ENCODE measurements around the gene MYO18A.

The MYO18A gene

GRCh38 chr17:29108823-29109476 is 71.2 kb downstream of the MYO18A start:
- H3K4me3 ChIP-seq (ENCODE audit: insufficient read depth, low read depth, low read length), result no peak overlapping the region
- peaks cover 4% of the 10 kb centered on the region for H3K36me3 ChIP-seq (ENCODE audit: control insufficient read depth, insufficient read depth, low read length)
- H3K27ac ChIP-seq (ENCODE audit: insufficient read depth, low read depth, low read length, poor library complexity, severe bottlenecking), result no peak overlapping the region
- peaks cover 7% of the 10 kb centered on the region for H3K4me1 ChIP-seq (ENCODE audit: control insufficient read depth, insufficient read depth, low read length)
- WGBS, 2 experiments, result 94 to 95% methylated on average over 10 of the region's 10 CpGs
- H3K27me3 ChIP-seq (ENCODE audit: control insufficient read depth, insufficient read depth, low read length, poor library complexity, severe bottlenecking), result no peaks in the 10 kb centered on the region
- no peaks in the 10 kb centered on the region for H3K9me3 ChIP-seq (ENCODE audit: control insufficient read depth, low read length)

DNA sequence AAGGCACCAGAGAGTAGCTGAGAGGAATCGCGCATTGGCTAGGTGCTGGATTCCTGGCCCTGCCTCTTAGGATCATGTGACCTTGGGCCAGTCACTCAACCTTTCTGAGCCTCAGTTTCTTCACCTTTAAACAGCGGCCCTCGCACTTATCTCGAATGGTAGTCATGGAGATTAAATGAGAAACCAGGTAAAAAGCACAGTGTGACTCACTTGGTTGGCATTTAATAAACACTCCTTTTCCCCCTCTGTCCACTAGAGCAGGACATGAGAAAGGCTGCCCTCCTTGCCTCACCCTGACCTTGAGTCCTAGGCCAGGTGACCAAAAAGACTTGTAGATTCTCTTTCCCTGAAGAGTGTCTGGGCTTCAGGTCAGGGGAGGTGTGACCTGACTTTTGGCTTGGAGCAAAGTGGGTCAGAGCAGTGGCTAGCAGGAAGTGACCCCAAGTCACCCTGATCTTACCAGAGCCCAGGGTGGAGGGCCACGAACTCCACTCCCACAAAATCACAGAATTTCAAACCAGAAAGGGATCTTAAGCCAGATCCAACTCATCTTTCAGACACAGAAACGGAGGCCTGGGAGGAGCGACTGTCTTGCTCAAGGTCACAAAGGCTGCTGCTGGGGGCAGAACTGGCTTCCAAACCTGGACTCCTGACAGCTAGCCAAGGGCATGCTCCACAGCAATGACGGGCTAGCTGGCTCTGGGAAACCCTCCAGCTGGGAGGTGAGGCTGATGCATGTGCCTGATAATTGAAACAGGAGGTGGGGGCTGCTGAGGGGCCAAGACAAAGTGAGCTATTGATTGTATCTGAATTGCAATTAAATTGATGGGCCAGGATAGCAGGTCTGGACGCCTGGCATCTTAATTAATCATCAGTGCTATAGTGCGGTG is 72.0 kb downstream of the MYO18A start:
- no peaks in the 10 kb centered on the region for H3K9me3 ChIP-seq (ENCODE audit: control insufficient read depth, low read length)
- no peaks in the 10 kb centered on the region for H3K27me3 ChIP-seq (ENCODE audit: control insufficient read depth, insufficient read depth, low read length, poor library complexity, severe bottlenecking)
- H3K4me1 ChIP-seq (ENCODE audit: control insufficient read depth, insufficient read depth, low read length), result peaks cover 7% of the 10 kb centered on the region
- no peak overlapping the region for H3K4me3 ChIP-seq (ENCODE audit: insufficient read depth, low read depth, low read length)
- no peak overlapping the region for H3K27ac ChIP-seq (ENCODE audit: insufficient read depth, low read depth, low read length, poor library complexity, severe bottlenecking)
- peaks cover 4% of the 10 kb centered on the region for H3K36me3 ChIP-seq (ENCODE audit: control insufficient read depth, insufficient read depth, low read length)
- 94% methylated on average over 11 of the region's 11 CpGs for WGBS, 2 experiments

DNA sequence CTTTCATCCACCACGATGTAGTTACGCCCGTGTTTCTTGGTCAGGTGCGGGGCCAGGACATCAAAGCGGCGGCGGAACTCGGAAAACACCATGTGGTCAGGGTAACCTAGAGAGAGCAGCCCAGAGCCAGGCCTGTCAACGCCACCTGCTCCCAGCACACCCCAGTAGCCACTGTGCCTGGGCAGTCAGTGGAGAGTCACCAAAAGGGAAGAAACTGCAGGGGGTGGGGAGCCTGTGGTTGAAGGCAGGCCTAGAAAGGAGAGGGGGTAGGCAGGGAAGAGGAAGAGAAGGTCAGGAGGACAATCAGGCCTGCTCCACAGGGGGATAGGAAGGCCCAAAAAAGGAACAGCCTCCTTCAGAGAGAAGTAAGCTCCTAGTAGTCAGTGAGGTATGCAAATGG is 73.1 kb downstream of the MYO18A start:
- H3K27ac ChIP-seq (ENCODE audit: insufficient read depth, low read depth, low read length, poor library complexity, severe bottlenecking), result no peak overlapping the region
- no peaks in the 10 kb centered on the region for H3K27me3 ChIP-seq (ENCODE audit: control insufficient read depth, insufficient read depth, low read length, poor library complexity, severe bottlenecking)
- no peak overlapping the region for H3K4me3 ChIP-seq (ENCODE audit: insufficient read depth, low read depth, low read length)
- H3K36me3 ChIP-seq (ENCODE audit: control insufficient read depth, insufficient read depth, low read length), result peaks cover 4% of the 10 kb centered on the region
- 87 to 93% methylated on average over 9 of the region's 9 CpGs for WGBS, 2 experiments
- peaks cover 10% of the 10 kb centered on the region for H3K4me1 ChIP-seq (ENCODE audit: control insufficient read depth, insufficient read depth, low read length)
- no peaks in the 10 kb centered on the region for H3K9me3 ChIP-seq (ENCODE audit: control insufficient read depth, low read length)

- no peaks in the 10 kb centered on the region for H3K9me3 ChIP-seq (ENCODE audit: control insufficient read depth, low read length)
- no peak overlapping the region for H3K27ac ChIP-seq (ENCODE audit: insufficient read depth, low read depth, low read length, poor library complexity, severe bottlenecking)
- H3K36me3 ChIP-seq (ENCODE audit: control insufficient read depth, insufficient read depth, low read length), result no peaks in the 10 kb centered on the region
- H3K4me3 ChIP-seq (ENCODE audit: insufficient read depth, low read depth, low read length), result no peak overlapping the region
- no peaks in the 10 kb centered on the region for H3K27me3 ChIP-seq (ENCODE audit: control insufficient read depth, insufficient read depth, low read length, poor library complexity, severe bottlenecking)
- 88 to 92% methylated on average over 4 of the region's 4 CpGs for WGBS, 2 experiments
- H3K4me1 ChIP-seq (ENCODE audit: control insufficient read depth, insufficient read depth, low read length), result peaks cover 7% of the 10 kb centered on the region
Measured at GRCh38 chr17:29103341-29103740, 76.9 kb downstream of the MYO18A start.

DNA sequence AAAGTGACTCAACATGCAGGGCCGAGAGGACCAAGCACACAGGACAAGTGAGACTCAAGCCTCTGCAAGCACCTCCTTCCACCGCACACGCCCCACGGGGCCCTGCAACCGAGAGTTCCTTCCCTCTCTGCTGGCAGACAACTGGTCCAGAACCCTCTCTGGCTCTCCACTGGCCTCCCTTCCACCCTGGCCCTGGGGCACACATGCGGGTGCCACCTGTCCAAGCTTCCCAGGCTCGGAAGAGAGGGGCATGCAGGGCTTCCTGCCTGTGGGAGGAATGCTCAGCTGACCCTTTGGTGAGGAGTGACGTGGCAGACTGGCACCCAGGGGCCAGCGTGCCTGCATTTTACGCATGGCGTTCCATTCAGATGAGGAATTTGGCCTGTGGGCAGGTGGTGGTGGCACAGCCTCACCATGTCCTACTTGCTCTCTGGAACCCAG is 77.4 kb downstream of the MYO18A start:
- Histone ChIP-seq H3K27ac (ENCODE audit: insufficient read depth, low read depth, low read length, poor library complexity, severe bottlenecking) (no peak overlapping the region), H3K4me1 (ENCODE audit: control insufficient read depth, insufficient read depth, low read length) (peaks cover 7% of the 10 kb centered on the region), H3K9me3 (ENCODE audit: control insufficient read depth, low read length) (no peaks in the 10 kb centered on the region), H3K4me3 (ENCODE audit: insufficient read depth, low read depth, low read length) (no peak overlapping the region), H3K36me3 (ENCODE audit: control insufficient read depth, insufficient read depth, low read length) (no peaks in the 10 kb centered on the region), H3K27me3 (ENCODE audit: control insufficient read depth, insufficient read depth, low read length, poor library complexity, severe bottlenecking) (no peaks in the 10 kb centered on the region)
- 91 to 94% methylated on average over 11 of the region's 11 CpGs for WGBS, 2 experiments

DNA sequence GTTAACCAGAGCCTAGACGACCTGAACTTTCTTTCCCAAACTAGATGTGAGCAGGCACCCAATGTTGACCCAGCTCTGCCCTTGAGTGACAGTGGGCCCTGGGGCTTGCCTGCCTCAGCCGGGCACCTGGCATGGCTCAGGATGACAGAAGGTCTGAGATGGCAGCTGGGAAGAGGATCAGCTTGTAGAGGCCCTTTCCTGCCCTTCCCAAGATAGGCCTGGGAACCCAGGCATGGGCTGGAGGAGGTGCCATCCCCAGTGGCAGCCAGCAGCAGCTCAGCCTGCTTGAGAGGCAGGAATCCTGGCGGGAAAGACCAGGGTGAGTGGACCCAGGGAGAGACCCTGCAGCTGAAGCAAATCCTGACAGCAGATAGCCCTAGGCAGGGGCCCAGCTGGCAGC is 78.2 kb downstream of the MYO18A start:
- H3K36me3 ChIP-seq (ENCODE audit: control insufficient read depth, insufficient read depth, low read length), result peaks cover 4% of the 10 kb centered on the region
- H3K9me3 ChIP-seq (ENCODE audit: control insufficient read depth, low read length), result no peaks in the 10 kb centered on the region
- peaks cover 7% of the 10 kb centered on the region for H3K4me1 ChIP-seq (ENCODE audit: control insufficient read depth, insufficient read depth, low read length)
- H3K4me3 ChIP-seq (ENCODE audit: insufficient read depth, low read depth, low read length), result no peak overlapping the region
- H3K27ac ChIP-seq (ENCODE audit: insufficient read depth, low read depth, low read length, poor library complexity, severe bottlenecking), result no peak overlapping the region
- H3K27me3 ChIP-seq (ENCODE audit: control insufficient read depth, insufficient read depth, low read length, poor library complexity, severe bottlenecking), result no peaks in the 10 kb centered on the region
- 82 to 88% methylated on average over 3 of the region's 3 CpGs for WGBS, 2 experiments

DNA sequence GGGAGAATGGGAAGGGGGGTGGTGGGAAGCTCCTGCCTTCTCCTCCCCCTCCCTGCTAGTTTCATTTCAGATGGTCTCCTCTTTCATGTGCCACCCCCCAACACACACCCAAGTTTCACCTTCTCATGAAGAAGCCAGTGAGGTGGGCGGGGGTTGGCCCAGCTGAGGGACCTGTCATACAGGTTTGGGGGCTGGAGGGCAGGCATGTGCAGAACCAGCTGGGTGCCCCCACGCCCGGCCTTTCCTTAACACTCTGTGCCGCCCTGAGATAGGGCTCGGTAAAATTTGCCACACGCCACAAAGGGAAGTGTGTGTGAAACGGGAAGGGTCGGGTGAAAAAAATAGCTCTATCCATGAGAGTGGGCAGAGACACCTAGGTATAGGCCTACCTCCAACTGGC is 79.9 kb downstream of the MYO18A start:
- 94% methylated on average over 8 of the region's 8 CpGs for WGBS, 2 experiments
- peaks cover 5% of the 10 kb centered on the region for H3K36me3 ChIP-seq (ENCODE audit: control insufficient read depth, insufficient read depth, low read length)

GRCh38 chr17:29099527-29099926 is 80.7 kb downstream of the MYO18A start:
- H3K36me3 ChIP-seq (ENCODE audit: control insufficient read depth, insufficient read depth, low read length), result peaks cover 5% of the 10 kb centered on the region
- no peaks in the 10 kb centered on the region for H3K9me3 ChIP-seq (ENCODE audit: control insufficient read depth, low read length)
- no peaks in the 10 kb centered on the region for H3K27me3 ChIP-seq (ENCODE audit: control insufficient read depth, insufficient read depth, low read length, poor library complexity, severe bottlenecking)
- H3K4me3 ChIP-seq (ENCODE audit: insufficient read depth, low read depth, low read length), result no peak overlapping the region
- 93 to 97% methylated on average over 5 of the region's 5 CpGs for WGBS, 2 experiments
- no peak overlapping the region for H3K27ac ChIP-seq (ENCODE audit: insufficient read depth, low read depth, low read length, poor library complexity, severe bottlenecking)
- peaks cover 7% of the 10 kb centered on the region for H3K4me1 ChIP-seq (ENCODE audit: control insufficient read depth, insufficient read depth, low read length)

More for the DNA sequence above, 79.9 kb downstream of the MYO18A start:
- Histone ChIP-seq H3K4me3 (ENCODE audit: insufficient read depth, low read depth, low read length) (no peak overlapping the region), H3K27me3 (ENCODE audit: control insufficient read depth, insufficient read depth, low read length, poor library complexity, severe bottlenecking) (no peaks in the 10 kb centered on the region), H3K4me1 (ENCODE audit: control insufficient read depth, insufficient read depth, low read length) (peaks cover 7% of the 10 kb centered on the region), H3K9me3 (ENCODE audit: control insufficient read depth, low read length) (no peaks in the 10 kb centered on the region), H3K27ac (ENCODE audit: insufficient read depth, low read depth, low read length, poor library complexity, severe bottlenecking) (no peak overlapping the region)

- 69 to 73% methylated on average over 6 of the region's 6 CpGs for WGBS, 2 experiments
- no peaks in the 10 kb centered on the region for H3K27me3 ChIP-seq (ENCODE audit: control insufficient read depth, insufficient read depth, low read length, poor library complexity, severe bottlenecking)
- no peaks in the 10 kb centered on the region for H3K9me3 ChIP-seq (ENCODE audit: control insufficient read depth, low read length)
- no peak overlapping the region for H3K27ac ChIP-seq (ENCODE audit: insufficient read depth, low read depth, low read length, poor library complexity, severe bottlenecking)
- H3K4me1 ChIP-seq (ENCODE audit: control insufficient read depth, insufficient read depth, low read length), result peaks cover 10% of the 10 kb centered on the region
- no peak overlapping the region for H3K4me3 ChIP-seq (ENCODE audit: insufficient read depth, low read depth, low read length)
- peaks cover 10% of the 10 kb centered on the region for H3K36me3 ChIP-seq (ENCODE audit: control insufficient read depth, insufficient read depth, low read length)
Measured at GRCh38 chr17:29096094-29096493, 84.1 kb downstream of the MYO18A start.

GRCh38 chr17:29095439-29095838 is 84.8 kb downstream of the MYO18A start:
- H3K4me3 ChIP-seq (ENCODE audit: insufficient read depth, low read depth, low read length), result no peak overlapping the region
- whole genome bisulfite sequencing, 2 experiments, result 90 to 93% methylated on average over 6 of the region's 6 CpGs
- H3K27ac ChIP-seq (ENCODE audit: insufficient read depth, low read depth, low read length, poor library complexity, severe bottlenecking), result no peak overlapping the region
- peaks cover 10% of the 10 kb centered on the region for H3K36me3 ChIP-seq (ENCODE audit: control insufficient read depth, insufficient read depth, low read length)
- no peaks in the 10 kb centered on the region for H3K27me3 ChIP-seq (ENCODE audit: control insufficient read depth, insufficient read depth, low read length, poor library complexity, severe bottlenecking)
- H3K9me3 ChIP-seq (ENCODE audit: control insufficient read depth, low read length), result no peaks in the 10 kb centered on the region
- H3K4me1 ChIP-seq (ENCODE audit: control insufficient read depth, insufficient read depth, low read length), result peaks cover 16% of the 10 kb centered on the region

Measured in ectodermal cell (in vitro differentiated cells).